ENCODE data around the gene USP38.

Gene USP38

GRCh38 chr4:143270256-143270838, 85.6 kb downstream of the USP38 start:
- no peak for DNase-seq (ENCODE audit: low read depth)
